Nephron progenitor cell (in vitro differentiated cells): ENCODE measurements around the gene EPHB6.

Experiments
- DNase-seq: peaks from one replicate; pipeline ENCODE4 v3.0.0; 2021
- H3K27ac Mint-ChIP-seq: 2 replicates; pipeline ENCODE4 v1.8.0; 2021; ENCODE audit warnings: mild to moderate bottlenecking, moderate library complexity, mixed read lengths
- H3K27me3 Mint-ChIP-seq: 2 replicates; pipeline ENCODE4 v1.8.0; 2021; ENCODE audit warnings: mild to moderate bottlenecking, low read depth, mixed read lengths; ENCODE audit not compliant: poor library complexity
- H3K36me3 Mint-ChIP-seq: 2 replicates; pipeline ENCODE4 v1.8.0; 2021; ENCODE audit warnings: low read depth, mixed read lengths
- H3K4me1 Mint-ChIP-seq: 2 replicates; pipeline ENCODE4 v1.8.0; 2021; ENCODE audit warnings: mixed read lengths
- H3K4me3 Mint-ChIP-seq: 2 replicates; pipeline ENCODE4 v1.8.0; 2021; ENCODE audit warnings: mild to moderate bottlenecking, moderate library complexity, mixed read lengths
- H3K9me3 Mint-ChIP-seq: 2 replicates; pipeline ENCODE4 v1.8.0; 2021; ENCODE audit warnings: mild to moderate bottlenecking, moderate library complexity, mixed read lengths
- CTCF ChIP-seq: fragments of 200-600 bp; sonication (generic); IDR thresholded peaks from 2 replicates; pipeline ENCODE4 v1.5.0; 2021; ENCODE audit warnings: antibody characterized with exemption

The EPHB6 gene

DNA sequence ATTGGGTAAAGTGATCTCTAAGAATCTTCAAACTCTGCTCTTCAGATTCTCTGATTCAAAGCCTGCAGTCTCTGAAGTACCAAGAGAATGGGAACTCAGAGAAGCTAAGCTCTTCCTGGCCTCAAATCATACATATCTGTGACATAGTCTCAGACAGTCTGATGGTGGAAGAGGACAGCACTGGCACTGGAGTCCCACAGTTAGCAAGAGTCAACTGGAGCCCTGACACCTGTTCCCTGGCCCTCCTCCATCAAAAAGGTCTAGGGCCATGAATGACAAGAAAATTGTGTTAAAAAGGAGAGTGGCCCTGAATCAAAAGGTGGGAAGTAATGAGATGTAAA is 46.4 kb upstream of the EPHB6 start:
- no peak for DNase-seq
- H3K4me1 Mint-ChIP-seq, result no peaks in the 10 kb centered on the region
- H3K36me3 Mint-ChIP-seq, result no peaks in the 10 kb centered on the region
- peaks cover 83% of the 10 kb centered on the region for H3K27me3 Mint-ChIP-seq
- no peak for TF ChIP-seq CTCF
- H3K27ac Mint-ChIP-seq, result no peak overlapping the region
- H3K9me3 Mint-ChIP-seq, result no peaks in the 10 kb centered on the region
- H3K4me3 Mint-ChIP-seq, result no peak overlapping the region

DNA sequence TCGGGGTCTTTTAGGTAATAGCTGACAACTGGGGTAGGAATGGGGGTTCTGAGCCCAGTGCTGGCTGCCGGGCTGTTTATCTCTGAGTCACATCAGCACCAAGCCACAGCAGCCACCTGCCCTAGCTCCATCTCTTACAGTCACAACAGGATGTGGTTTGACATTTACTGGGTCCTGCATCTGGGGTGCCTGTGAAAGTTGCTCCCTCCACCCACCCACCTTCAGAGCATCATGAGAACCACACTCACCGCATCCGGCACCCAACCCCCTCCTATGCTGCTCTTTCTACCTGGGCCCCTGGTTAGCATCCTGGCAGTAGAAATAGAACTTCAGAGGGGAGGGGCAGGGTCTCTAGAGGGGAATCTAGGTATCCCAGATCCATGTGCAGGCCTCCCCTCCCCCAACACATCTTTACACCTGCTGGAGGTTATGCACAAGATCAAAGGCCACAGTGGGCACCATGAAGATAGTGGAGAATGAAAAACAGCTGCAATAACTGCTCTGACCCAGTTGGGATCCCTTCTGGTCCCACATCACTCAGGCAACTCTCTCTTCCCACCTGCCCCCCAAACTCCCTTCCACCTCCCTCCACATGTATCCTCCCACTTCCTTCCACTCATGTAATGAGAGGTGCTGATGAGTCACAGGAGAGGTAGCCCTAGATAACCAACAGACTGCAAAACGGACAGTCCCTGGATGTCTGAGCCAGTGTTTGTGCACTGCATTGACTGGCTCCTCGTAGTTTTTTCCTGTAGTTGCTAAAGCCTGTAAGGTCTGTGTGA is 45.9 kb upstream of the EPHB6 start:
- no peaks in the 10 kb centered on the region for H3K4me1 Mint-ChIP-seq
- peaks cover 80% of the 10 kb centered on the region for H3K27me3 Mint-ChIP-seq
- H3K9me3 Mint-ChIP-seq, result no peaks in the 10 kb centered on the region
- H3K4me3 Mint-ChIP-seq, result no peak overlapping the region
- TF ChIP-seq CTCF, result no peak
- no peaks in the 10 kb centered on the region for H3K36me3 Mint-ChIP-seq
- DNase-seq, result no peak
- H3K27ac Mint-ChIP-seq, result no peak overlapping the region

DNA sequence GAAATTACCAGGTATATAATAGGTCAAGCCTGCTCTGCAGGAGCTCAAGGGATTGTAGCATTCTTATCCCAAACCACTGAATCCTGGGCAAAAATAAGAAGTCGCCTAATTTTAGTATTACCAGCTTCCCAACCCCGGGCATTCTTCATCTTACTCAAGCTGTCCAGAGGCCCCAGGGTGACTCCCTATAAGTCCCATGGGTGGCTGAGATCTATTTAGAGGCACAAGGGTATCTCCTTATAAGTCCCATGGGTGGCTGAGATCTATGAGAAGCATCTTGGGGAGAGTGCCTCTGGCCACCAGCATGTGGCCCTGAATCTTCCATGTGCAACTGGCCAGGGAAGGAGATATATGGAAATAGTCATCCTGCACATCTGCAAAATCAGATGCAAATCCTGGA is 45.2 kb upstream of the EPHB6 start:
- Mint-ChIP-seq H3K27ac (no peak overlapping the region), H3K4me3 (no peak overlapping the region), H3K4me1 (no peaks in the 10 kb centered on the region), H3K9me3 (no peaks in the 10 kb centered on the region), H3K27me3 (peaks cover 74% of the 10 kb centered on the region), H3K36me3 (no peaks in the 10 kb centered on the region)
- DNase-seq, result no peak
- no peak for TF ChIP-seq CTCF

GRCh38 chr7:142811154-142811737 is 43.6 kb upstream of the EPHB6 start:
- H3K9me3 Mint-ChIP-seq, result no peaks in the 10 kb centered on the region
- H3K36me3 Mint-ChIP-seq, result no peaks in the 10 kb centered on the region
- H3K27ac Mint-ChIP-seq, result no peak overlapping the region
- peaks cover 59% of the 10 kb centered on the region for H3K27me3 Mint-ChIP-seq
- no peak overlapping the region for H3K4me3 Mint-ChIP-seq
- H3K4me1 Mint-ChIP-seq, result no peaks in the 10 kb centered on the region
- peak; percentile 24 for DNase-seq
- peak; percentile 61 for TF ChIP-seq CTCF

- H3K36me3 Mint-ChIP-seq, result no peaks in the 10 kb centered on the region
- H3K4me1 Mint-ChIP-seq, result no peaks in the 10 kb centered on the region
- no peak overlapping the region for H3K27ac Mint-ChIP-seq
- peaks cover 51% of the 10 kb centered on the region for H3K27me3 Mint-ChIP-seq
- DNase-seq, result no peak
- TF ChIP-seq CTCF, result no peak
- H3K4me3 Mint-ChIP-seq, result no peak overlapping the region
- no peaks in the 10 kb centered on the region for H3K9me3 Mint-ChIP-seq
Observed at GRCh38 chr7:142812437-142813215, 42.2 kb upstream of the EPHB6 start.
